Omental fat pad (tissue), 4 donors: Measurements from ENCODE around the gene TTC3. TPM values are rescaled to one million over a fixed set of nuclear protein-coding genes. Genes with fewer than 3 reads are reported as not detected.
"Not testable (repeated sequence)": the region's sequence is repeated elsewhere in the genome, so short reads cannot be mapped to it uniquely, and the experiment has no call there.

Source experiments
- ATAC-seq: fragments of 150-250 bp; one replicate; pipeline ENCODE4 v1.9.1; 2016; ENCODE audit warnings: mild to moderate bottlenecking, moderate library complexity; ENCODE audit not compliant: low FRiP score
- DNase-seq: peaks from one replicate; pipeline ENCODE4 v3.0.0-alpha.2; 2019; ENCODE audit warnings: low spot score
- CTCF ChIP-seq, 3 donors: fragments of 450-650 bp; IDR thresholded peaks; one replicate each; pipeline ENCODE4 v1.5.1; 2016 to 2017; ENCODE audit warnings: antibody characterized with exemption in 3 of 3, mild to moderate bottlenecking in 3 of 3, moderate library complexity in 2 of 3
- total RNA-seq, 4 donors: library from RNA; depleted of rRNA; stranded (reverse); fragments of >200 nt; gene quantifications; one replicate each; pipeline ENCODE4 v1.1.0, GENCODE V29; 2016

The TTC3 gene
- total RNA-seq, 4 donors from 2014 or later, result 95.4 to 241 (median 148) TPM

DNA sequence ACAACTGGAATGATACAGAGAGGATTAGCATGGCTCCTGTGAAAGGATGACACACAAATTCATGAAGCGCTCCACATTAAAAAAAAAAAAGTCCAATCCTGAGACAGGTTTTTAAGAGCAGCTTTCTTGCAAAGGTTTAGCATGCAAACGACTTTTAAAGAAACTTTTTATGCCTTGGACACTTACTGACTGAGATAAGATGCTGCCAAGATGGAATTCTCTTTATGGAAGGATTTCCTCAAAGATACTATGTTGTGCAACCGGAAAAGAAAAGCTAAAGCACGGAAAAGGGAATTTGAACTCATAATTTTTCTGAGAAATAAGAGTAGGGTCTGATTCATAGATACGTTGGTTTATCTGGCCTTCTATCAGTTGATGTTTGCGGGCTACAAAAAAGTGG lies 27.5 kb upstream of the TTC3 start:
- no peak for ATAC-seq
- no peak for TF ChIP-seq CTCF (IDR thresholded peaks at IDR 0.05)
- no peak for DNase-seq

GRCh38 chr21:37047079-37047478 lies 26.0 kb upstream of the TTC3 start:
- no peak for ATAC-seq
- TF ChIP-seq CTCF (IDR thresholded peaks at IDR 0.05), result no peak
- DNase-seq, result no peak

DNA sequence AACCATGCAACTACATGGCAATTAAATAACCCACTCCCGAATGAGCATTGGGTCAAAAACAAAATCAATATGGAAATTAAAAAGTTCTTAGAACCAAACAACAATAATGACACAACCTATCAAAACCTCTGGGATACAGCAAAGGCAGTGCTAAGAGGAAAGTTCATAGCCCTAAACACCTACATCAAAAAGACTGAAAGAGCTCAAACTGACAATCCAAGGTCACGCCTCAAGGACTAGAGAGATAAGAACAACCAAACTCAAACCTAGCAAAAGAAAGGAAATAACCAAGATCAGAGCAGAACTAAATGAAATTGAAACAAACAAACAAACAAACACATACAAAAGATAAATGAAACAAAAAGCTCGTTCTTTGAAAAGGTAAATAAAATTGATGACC lies 23.3 kb upstream of the TTC3 start:
- DNase-seq, ATAC-seq: not testable (repeated sequence)

DNA sequence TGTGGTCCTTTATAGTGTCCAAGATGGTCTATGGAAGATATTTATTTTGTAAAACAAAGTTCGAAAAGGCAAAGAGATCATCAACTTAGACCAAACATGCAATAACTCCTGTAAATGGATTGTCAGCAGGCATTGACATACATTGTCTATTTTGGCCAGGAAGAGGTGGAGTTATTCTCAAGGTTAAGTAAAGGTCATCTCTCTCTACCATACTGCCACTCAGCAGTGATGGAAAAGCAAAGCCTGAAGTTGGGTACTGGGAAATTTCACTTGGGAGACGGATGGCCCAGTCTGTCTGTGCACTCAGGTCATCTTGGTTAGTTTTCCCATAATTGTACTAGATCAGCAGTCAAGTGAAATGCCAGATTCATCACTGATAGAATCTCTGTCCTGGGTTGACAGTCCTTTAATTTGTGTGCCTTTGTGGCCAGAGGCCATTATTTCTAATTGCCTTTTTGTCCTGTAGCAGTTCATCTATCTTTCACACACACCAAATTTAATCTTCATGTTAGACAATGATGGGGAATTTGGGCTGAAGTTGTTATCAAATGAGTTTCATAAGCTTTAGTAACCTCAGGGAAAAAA lies 17.7 kb upstream of the TTC3 start:
- DNase-seq (no peak), ATAC-seq (no peak)
- no peak for TF ChIP-seq CTCF (IDR thresholded peaks at IDR 0.05)

DNA sequence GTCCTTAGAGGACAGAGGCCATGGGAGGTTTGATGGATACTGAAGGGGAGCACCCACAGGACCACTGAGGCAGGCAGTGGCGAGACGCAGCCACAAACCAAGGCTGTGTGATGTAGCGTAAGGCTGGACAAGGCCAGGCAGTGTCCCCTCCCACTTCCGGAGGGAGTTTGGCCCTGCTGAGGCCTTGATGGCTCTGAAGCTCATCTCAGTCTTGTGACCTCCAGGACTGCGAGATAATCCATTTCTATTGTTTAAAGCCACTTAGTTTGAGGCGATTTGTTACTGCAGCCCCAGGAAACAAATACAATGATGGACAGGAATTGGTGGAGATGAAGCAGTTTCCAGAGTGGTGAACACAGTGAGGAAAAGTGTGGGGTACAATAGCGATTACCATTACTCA lies 15.4 kb upstream of the TTC3 start:
- ATAC-seq, result no peak
- no peak for DNase-seq
- TF ChIP-seq CTCF (IDR thresholded peaks at IDR 0.05), result no peak

DNA sequence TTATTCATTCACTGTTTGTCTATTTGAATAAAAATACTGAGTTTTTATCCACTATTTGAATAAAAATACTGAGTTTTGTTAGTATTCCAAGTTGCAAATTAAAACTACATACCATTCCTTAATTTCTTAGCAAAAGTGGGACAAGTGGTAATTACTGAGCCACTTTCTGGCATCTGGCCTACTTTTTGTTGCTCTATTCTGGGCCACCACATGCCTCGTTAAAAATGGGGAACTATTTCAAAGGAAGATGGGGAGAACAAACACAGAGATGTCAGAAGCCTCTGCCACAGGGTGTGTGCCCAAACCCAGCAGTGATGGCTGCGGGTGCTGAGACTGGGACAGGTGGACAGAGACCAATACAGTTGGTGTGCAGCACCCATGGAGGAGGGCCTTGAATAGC lies 14.8 kb upstream of the TTC3 start:
- TF ChIP-seq CTCF (IDR thresholded peaks at IDR 0.05), result no peak
- ATAC-seq (no peak), DNase-seq (no peak)

GRCh38 chr21:37059181-37059580 lies 13.9 kb upstream of the TTC3 start:
- no peak for DNase-seq
- no peak for ATAC-seq

More at GRCh38 chr21:37059181-37059580, 13.9 kb upstream of the TTC3 start:
- no peak for TF ChIP-seq CTCF (IDR thresholded peaks at IDR 0.05)
